Astrocyte (in vitro differentiated cells and primary cell): Measurements from ENCODE around the gene PIK3R1. TPM values are rescaled to one million over a fixed set of nuclear protein-coding genes. Genes with fewer than 3 reads are reported as not detected.

ENCODE experiments used
- DNase-seq: peaks from one replicate; pipeline ENCODE4 v3.0.0-alpha.2; 2010; ENCODE audit warnings: low read depth
- FAIRE-seq: peaks from 2 replicates; lab custom pipeline; 2011; peaks lifted over from hg19 to GRCh38; lab: Jason Lieb, UNC
- H2AFZ ChIP-seq: 2 replicates; pipeline ENCODE4 v1.6.0; 2012; ENCODE audit warnings: low read depth, low read length, inconsistent platforms
- H3K27ac ChIP-seq: 2 replicates; pipeline ENCODE4 v1.5.1; 2011; ENCODE audit warnings: low read depth, low read length, inconsistent platforms
- H3K27me3 ChIP-seq: 2 replicates; pipeline ENCODE4 v1.6.0; 2011; ENCODE audit warnings: low read length, inconsistent platforms; ENCODE audit not compliant: insufficient read depth
- H3K36me3 ChIP-seq: 2 replicates; pipeline ENCODE4 v1.5.1; 2011; ENCODE audit warnings: low read length, inconsistent platforms; ENCODE audit not compliant: insufficient read depth
- H3K4me1 ChIP-seq: 2 replicates; pipeline ENCODE4 v1.5.1; 2011; ENCODE audit warnings: low read length, inconsistent platforms; ENCODE audit not compliant: insufficient read depth
- H3K4me2 ChIP-seq: 2 replicates; pipeline ENCODE4 v1.6.0; 2012; ENCODE audit warnings: low read length, inconsistent platforms
- H3K4me3 ChIP-seq: 2 replicates; pipeline ENCODE4 v1.5.1; 2011; ENCODE audit warnings: low read depth, mild to moderate bottlenecking, low read length, inconsistent platforms; ENCODE audit not compliant: insufficient read depth
- H3K79me2 ChIP-seq: 2 replicates; pipeline ENCODE4 v1.6.0; 2012; ENCODE audit warnings: mild to moderate bottlenecking, low read length, inconsistent platforms; ENCODE audit not compliant: insufficient read depth
- H3K9ac ChIP-seq: 2 replicates; pipeline ENCODE4 v1.6.0; 2012; ENCODE audit warnings: mild to moderate bottlenecking, low read length, inconsistent platforms
- H3K9me3 ChIP-seq: 2 replicates; pipeline ENCODE4 v1.5.1; 2012; ENCODE audit warnings: low read depth, mild to moderate bottlenecking, low read length, inconsistent platforms; ENCODE audit not compliant: insufficient read depth
- H4K20me1 ChIP-seq: 2 replicates; pipeline ENCODE4 v1.6.0; 2012; ENCODE audit warnings: low read length, inconsistent platforms; ENCODE audit not compliant: insufficient read depth
- H3K27ac Mint-ChIP-seq: one replicate; pipeline ENCODE4 v1.8.0; 2021; ENCODE audit warnings: mild to moderate bottlenecking, mixed read lengths; ENCODE audit not compliant: unreplicated experiment
- H3K27me3 Mint-ChIP-seq: one replicate; pipeline ENCODE4 v1.8.0; 2021; ENCODE audit warnings: low read depth, mixed read lengths; ENCODE audit not compliant: unreplicated experiment
- H3K36me3 Mint-ChIP-seq: one replicate; pipeline ENCODE4 v1.8.0; 2021; ENCODE audit warnings: low read depth, mixed read lengths; ENCODE audit not compliant: unreplicated experiment
- H3K4me1 Mint-ChIP-seq: one replicate; pipeline ENCODE4 v1.8.0; 2021; ENCODE audit warnings: low read depth, mixed read lengths; ENCODE audit not compliant: unreplicated experiment
- H3K4me3 Mint-ChIP-seq: one replicate; pipeline ENCODE4 v1.8.0; 2021; ENCODE audit warnings: mild to moderate bottlenecking, moderate library complexity, mixed read lengths; ENCODE audit not compliant: unreplicated experiment
- H3K9me3 Mint-ChIP-seq: one replicate; pipeline ENCODE4 v1.8.0; 2021; ENCODE audit warnings: mild to moderate bottlenecking, mixed read lengths; ENCODE audit not compliant: unreplicated experiment
- EZH2 ChIP-seq: IDR thresholded peaks from 2 replicates; pipeline ENCODE4 v1.6.1; 2012; ENCODE audit warnings: mild to moderate bottlenecking, low read length, inconsistent platforms; ENCODE audit not compliant: insufficient read depth
- total RNA-seq: library from RNA; stranded (reverse); gene quantifications from 2 replicates; pipeline ENCODE4 v1.2.1, GENCODE V29; 2021
- TF ChIP-seq, protein P1 (sequence below): IDR thresholded peaks from 2 replicates; pipeline ENCODE4 v1.5.1; 2011; ENCODE audit warnings: low read depth, mild to moderate bottlenecking, inconsistent platforms, low read length, moderate library complexity; ENCODE audit not compliant: insufficient read depth

Gene PIK3R1
- total RNA-seq, 1 donor from 2014 or later = 25.7 TPM

DNA sequence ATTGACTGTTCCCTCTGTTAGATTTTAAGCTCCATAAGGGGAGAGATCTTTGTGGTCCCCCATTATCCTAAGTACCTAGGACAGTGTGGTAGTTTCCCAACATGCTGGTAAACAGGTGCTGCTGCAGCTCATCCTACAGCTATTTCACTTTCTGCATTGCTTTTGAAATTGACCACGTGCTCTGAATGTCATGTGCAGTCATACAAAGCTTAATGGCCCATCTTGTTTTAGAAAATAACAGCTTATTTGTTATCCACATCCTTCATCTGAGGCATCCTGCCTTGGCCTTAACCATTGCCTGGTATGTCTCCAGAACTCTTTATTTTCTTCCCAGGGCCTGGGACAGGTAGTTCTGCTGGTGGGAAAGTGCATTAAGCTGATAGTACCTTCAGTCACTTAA lies 14.7 kb downstream of the PIK3R1 start:
- peaks cover 6% of the 10 kb centered on the region for H3K36me3 ChIP-seq
- H2AFZ ChIP-seq = no peak overlapping the region
- H3K9me3 Mint-ChIP-seq = no peaks in the 10 kb centered on the region
- peaks cover 11% of the 10 kb centered on the region for H3K4me1 Mint-ChIP-seq
- H3K4me3 ChIP-seq = no peak overlapping the region
- DNase-seq = no peak
- H3K27me3 ChIP-seq = no peaks in the 10 kb centered on the region
- H3K4me1 ChIP-seq = peaks cover 3% of the 10 kb centered on the region
- H4K20me1 ChIP-seq = peaks cover 48% of the 10 kb centered on the region
- no peak overlapping the region for H3K4me2 ChIP-seq
- no peaks in the 10 kb centered on the region for H3K9me3 ChIP-seq
- H3K27ac Mint-ChIP-seq = no peak overlapping the region
- no peak for TF ChIP-seq EZH2
- TF ChIP-seq, protein P1, sequence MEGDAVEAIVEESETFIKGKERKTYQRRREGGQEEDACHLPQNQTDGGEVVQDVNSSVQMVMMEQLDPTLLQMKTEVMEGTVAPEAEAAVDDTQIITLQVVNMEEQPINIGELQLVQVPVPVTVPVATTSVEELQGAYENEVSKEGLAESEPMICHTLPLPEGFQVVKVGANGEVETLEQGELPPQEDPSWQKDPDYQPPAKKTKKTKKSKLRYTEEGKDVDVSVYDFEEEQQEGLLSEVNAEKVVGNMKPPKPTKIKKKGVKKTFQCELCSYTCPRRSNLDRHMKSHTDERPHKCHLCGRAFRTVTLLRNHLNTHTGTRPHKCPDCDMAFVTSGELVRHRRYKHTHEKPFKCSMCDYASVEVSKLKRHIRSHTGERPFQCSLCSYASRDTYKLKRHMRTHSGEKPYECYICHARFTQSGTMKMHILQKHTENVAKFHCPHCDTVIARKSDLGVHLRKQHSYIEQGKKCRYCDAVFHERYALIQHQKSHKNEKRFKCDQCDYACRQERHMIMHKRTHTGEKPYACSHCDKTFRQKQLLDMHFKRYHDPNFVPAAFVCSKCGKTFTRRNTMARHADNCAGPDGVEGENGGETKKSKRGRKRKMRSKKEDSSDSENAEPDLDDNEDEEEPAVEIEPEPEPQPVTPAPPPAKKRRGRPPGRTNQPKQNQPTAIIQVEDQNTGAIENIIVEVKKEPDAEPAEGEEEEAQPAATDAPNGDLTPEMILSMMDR = no peak
- H3K27ac ChIP-seq = no peak overlapping the region
- no peak overlapping the region for H3K9ac ChIP-seq
- no peaks in the 10 kb centered on the region for H3K27me3 Mint-ChIP-seq
- H3K79me2 ChIP-seq = peaks cover 48% of the 10 kb centered on the region
- peaks cover 10% of the 10 kb centered on the region for H3K36me3 Mint-ChIP-seq
- H3K4me3 Mint-ChIP-seq = no peak overlapping the region
- no peak for FAIRE-seq

DNA sequence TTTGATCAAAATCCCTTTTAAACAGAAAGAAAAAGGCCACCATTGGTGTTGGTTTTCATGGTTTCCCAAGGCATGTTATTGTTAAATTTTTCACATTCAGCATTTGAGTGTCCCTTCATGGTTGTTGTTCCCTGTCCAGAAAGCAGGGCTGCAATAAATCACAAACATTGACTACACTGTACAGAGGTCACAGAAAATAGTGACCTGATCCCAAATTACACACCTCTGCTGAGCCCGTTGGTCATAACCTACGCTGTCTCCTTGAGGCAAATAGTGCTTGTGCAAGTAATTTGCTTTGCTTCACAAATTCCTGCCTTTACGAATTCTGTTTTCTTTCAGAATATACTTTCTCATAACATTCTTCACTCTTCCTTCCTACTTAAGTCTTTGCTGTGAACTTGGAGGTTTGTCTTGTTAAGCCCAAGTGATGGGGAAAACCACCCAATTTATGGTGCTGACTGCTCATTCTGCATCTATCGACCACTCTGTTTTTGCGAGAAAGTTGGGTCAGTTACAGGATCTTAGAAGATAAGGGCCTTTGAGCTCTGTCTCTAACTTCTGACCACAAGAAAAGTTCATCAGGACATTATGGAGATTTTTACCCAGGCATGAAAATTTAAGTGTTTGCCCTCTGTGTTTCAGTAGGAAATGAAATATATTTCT lies 16.0 kb downstream of the PIK3R1 start:
- H3K27me3 ChIP-seq = no peaks in the 10 kb centered on the region
- Mint-ChIP-seq H3K4me1 (peaks cover 5% of the 10 kb centered on the region), H3K36me3 (peaks cover 5% of the 10 kb centered on the region), H3K27me3 (no peaks in the 10 kb centered on the region), H3K27ac (no peak overlapping the region), H3K9me3 (no peaks in the 10 kb centered on the region), H3K4me3 (no peak overlapping the region)
- H3K27ac ChIP-seq = no peak overlapping the region
- no peak for DNase-seq
- TF ChIP-seq, protein P1 = no peak
- no peak for TF ChIP-seq EZH2
- H2AFZ ChIP-seq = no peak overlapping the region
- peaks cover 40% of the 10 kb centered on the region for H4K20me1 ChIP-seq
- no peak overlapping the region for H3K4me3 ChIP-seq
- H3K9me3 ChIP-seq = no peaks in the 10 kb centered on the region
- no peak overlapping the region for H3K9ac ChIP-seq
- no peak for FAIRE-seq
- no peaks in the 10 kb centered on the region for H3K4me1 ChIP-seq
- peaks cover 40% of the 10 kb centered on the region for H3K79me2 ChIP-seq
- peaks cover 5% of the 10 kb centered on the region for H3K36me3 ChIP-seq
- H3K4me2 ChIP-seq = no peak overlapping the region

DNA sequence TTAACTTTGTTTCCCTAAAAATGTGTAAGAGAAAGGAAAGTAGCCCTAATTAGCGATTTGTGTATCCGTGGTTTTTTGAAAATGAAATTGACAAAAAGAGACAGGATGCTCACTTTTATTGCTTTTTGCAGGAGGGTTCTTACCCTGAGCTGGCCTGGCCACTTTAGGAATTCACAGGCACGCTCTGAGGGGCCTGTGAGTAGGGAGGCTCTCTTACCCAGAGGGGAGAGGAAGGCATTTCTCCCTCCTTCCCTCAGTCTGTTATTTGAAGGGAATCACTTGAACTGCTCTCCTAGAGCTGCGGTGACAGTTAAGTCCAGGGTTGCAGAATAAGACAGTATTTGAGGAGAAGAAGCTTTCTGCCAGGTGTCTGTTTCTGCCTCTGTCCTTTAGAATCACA lies 16.7 kb downstream of the PIK3R1 start:
- Mint-ChIP-seq H3K4me3 (no peak overlapping the region), H3K27ac (no peak overlapping the region), H3K4me1 (peaks cover 5% of the 10 kb centered on the region), H3K9me3 (no peaks in the 10 kb centered on the region), H3K36me3 (peaks cover 4% of the 10 kb centered on the region), H3K27me3 (no peaks in the 10 kb centered on the region)
- H3K27me3 ChIP-seq = no peaks in the 10 kb centered on the region
- no peak for FAIRE-seq
- H3K4me1 ChIP-seq = no peaks in the 10 kb centered on the region
- DNase-seq = no peak
- H3K27ac ChIP-seq = no peak overlapping the region
- peaks cover 39% of the 10 kb centered on the region for H3K79me2 ChIP-seq
- H3K4me3 ChIP-seq = no peak overlapping the region
- peaks cover 43% of the 10 kb centered on the region for H4K20me1 ChIP-seq
- no peak overlapping the region for H3K4me2 ChIP-seq
- no peak overlapping the region for H3K9ac ChIP-seq
- H2AFZ ChIP-seq = no peak overlapping the region
- H3K9me3 ChIP-seq = no peaks in the 10 kb centered on the region
- no peaks in the 10 kb centered on the region for H3K36me3 ChIP-seq
- TF ChIP-seq EZH2 = no peak
- TF ChIP-seq, protein P1 = no peak
